HFFc6 (cell line): ENCODE results near the gene STK32B. TPM values are rescaled to one million over a fixed set of nuclear protein-coding genes. Genes with fewer than 3 reads are reported as not detected.

Experiments
- DNase-seq: peaks from one replicate; pipeline ENCODE4 v3.0.0-alpha.2; 2018
- H3K27ac Mint-ChIP-seq: 2 replicates; pipeline ENCODE4 v1.8.0; 2020; ENCODE audit warnings: mild to moderate bottlenecking, mixed read lengths
- H3K27me3 Mint-ChIP-seq: 2 replicates; pipeline ENCODE4 v1.8.0; 2021; ENCODE audit warnings: mild to moderate bottlenecking, moderate library complexity, mixed read lengths; ENCODE audit not compliant: insufficient read depth
- H3K36me3 Mint-ChIP-seq: 2 replicates; pipeline ENCODE4 v1.8.0; 2021; ENCODE audit warnings: low read depth, mixed read lengths
- H3K4me1 Mint-ChIP-seq: 2 replicates; pipeline ENCODE4 v1.8.0; 2020; ENCODE audit warnings: low read depth, mixed read lengths
- H3K4me3 Mint-ChIP-seq: 2 replicates; pipeline ENCODE4 v1.8.0; 2020; ENCODE audit warnings: mild to moderate bottlenecking, moderate library complexity, mixed read lengths
- H3K9me3 Mint-ChIP-seq: 2 replicates; pipeline ENCODE4 v1.8.0; 2020; ENCODE audit warnings: mild to moderate bottlenecking, mixed read lengths
- total RNA-seq, 6 experiments: library from RNA; stranded (reverse); fragmentation: NEBNext Ultra II Directional; extraction: Animal tissue kit (Norgen Biotek cat#: 25700); gene quantifications; 2 replicates in 1 of 6; 3 replicates in 5 of 6; pipeline ENCODE4 v1.2.3, GENCODE V29; 2021
- TF ChIP-seq, protein P1 (sequence below): fragments of 200-600 bp; sonication (generic); IDR thresholded peaks from 2 replicates; pipeline ENCODE4 v1.5.0; 2021; ENCODE audit warnings: antibody characterized with exemption, mild to moderate bottlenecking

Gene STK32B
- total RNA-seq, 6 experiments from 2014 or later = 0.14 to 0.33 (median 0.18) TPM; not detected in 1

DNA sequence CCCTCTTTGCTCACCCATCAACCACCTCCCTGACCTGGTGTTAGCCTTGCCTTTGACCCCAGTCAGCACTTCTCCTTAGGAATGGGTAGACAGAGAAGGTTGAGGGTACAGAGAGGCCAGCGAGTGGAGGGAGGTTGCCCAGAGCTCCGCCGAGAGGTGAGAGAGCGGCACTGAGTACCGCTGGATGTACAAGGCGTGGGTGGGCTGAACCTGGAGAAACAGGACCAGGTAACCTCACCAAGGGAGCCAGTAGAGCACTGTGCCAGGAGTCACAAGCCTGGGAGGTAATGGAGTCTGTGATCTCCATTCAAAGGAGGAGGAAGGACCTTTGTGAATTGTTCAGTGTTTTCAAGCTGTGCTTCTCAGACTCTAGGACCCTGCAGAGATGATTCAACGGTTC, 400.9 kb downstream of the STK32B start:
- DNase-seq = no peak
- Mint-ChIP-seq H3K36me3 (no peaks in the 10 kb centered on the region), H3K9me3 (peaks cover 5% of the 10 kb centered on the region; the same call in 1 of the 2 replicates), H3K27me3 (peaks cover 9% of the 10 kb centered on the region), H3K4me3 (no peak overlapping the region), H3K4me1 (no peaks in the 10 kb centered on the region), H3K27ac (no peak overlapping the region)
- TF ChIP-seq, protein P1, sequence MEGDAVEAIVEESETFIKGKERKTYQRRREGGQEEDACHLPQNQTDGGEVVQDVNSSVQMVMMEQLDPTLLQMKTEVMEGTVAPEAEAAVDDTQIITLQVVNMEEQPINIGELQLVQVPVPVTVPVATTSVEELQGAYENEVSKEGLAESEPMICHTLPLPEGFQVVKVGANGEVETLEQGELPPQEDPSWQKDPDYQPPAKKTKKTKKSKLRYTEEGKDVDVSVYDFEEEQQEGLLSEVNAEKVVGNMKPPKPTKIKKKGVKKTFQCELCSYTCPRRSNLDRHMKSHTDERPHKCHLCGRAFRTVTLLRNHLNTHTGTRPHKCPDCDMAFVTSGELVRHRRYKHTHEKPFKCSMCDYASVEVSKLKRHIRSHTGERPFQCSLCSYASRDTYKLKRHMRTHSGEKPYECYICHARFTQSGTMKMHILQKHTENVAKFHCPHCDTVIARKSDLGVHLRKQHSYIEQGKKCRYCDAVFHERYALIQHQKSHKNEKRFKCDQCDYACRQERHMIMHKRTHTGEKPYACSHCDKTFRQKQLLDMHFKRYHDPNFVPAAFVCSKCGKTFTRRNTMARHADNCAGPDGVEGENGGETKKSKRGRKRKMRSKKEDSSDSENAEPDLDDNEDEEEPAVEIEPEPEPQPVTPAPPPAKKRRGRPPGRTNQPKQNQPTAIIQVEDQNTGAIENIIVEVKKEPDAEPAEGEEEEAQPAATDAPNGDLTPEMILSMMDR = no peak

- H3K27ac Mint-ChIP-seq = no peak overlapping the region
- H3K27me3 Mint-ChIP-seq = peaks cover 9% of the 10 kb centered on the region
- no peaks in the 10 kb centered on the region for H3K36me3 Mint-ChIP-seq
- H3K4me3 Mint-ChIP-seq = no peak overlapping the region
- H3K9me3 Mint-ChIP-seq = peaks cover 5% of the 10 kb centered on the region; the same call in 1 of the 2 replicates
- no peaks in the 10 kb centered on the region for H3K4me1 Mint-ChIP-seq
- no peak for DNase-seq
- TF ChIP-seq, protein P1 = no peak
These were observed 403.8 kb downstream of the STK32B start for GRCh38 chr4:5455003-5455585.

DNA sequence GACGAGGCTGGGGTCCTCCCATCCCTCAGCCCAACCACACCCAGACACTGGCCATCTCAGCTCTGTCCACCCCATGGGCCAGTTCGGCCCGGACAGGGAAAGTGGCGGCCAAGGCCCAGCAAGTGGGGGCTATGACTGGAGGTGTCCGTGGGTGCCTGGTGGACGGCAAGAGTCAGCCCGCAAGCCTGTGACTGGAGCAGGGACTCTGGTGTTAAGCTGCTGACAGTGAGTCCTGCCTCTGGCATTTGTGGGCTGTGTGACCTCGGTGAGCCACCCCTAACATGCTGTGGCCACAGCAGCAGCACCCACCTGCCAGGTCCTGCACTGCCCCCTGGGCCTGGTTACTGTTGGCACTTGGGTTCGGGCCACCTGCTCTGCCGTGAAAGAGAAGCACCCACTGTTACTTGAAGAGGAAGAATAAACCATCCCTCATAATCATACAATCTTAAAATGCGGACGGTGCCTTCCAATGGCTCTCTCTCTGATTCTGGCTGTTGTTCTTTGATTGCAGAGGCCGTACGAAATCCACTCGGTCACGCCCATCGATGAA, 405.1 kb downstream of the STK32B start:
- TF ChIP-seq, protein P1 = no peak
- no peak for DNase-seq
- no peak overlapping the region for H3K4me3 Mint-ChIP-seq
- H3K27me3 Mint-ChIP-seq = peaks cover 13% of the 10 kb centered on the region
- no peak overlapping the region for H3K27ac Mint-ChIP-seq
- no peaks in the 10 kb centered on the region for H3K4me1 Mint-ChIP-seq
- peaks cover 5% of the 10 kb centered on the region; the same call in 1 of the 2 replicates for H3K9me3 Mint-ChIP-seq
- no peaks in the 10 kb centered on the region for H3K36me3 Mint-ChIP-seq

GRCh38 chr4:5458676-5459075, 407.4 kb downstream of the STK32B start:
- Mint-ChIP-seq H3K9me3 (peaks cover 5% of the 10 kb centered on the region; the same call in 1 of the 2 replicates), H3K4me1 (no peaks in the 10 kb centered on the region), H3K36me3 (no peaks in the 10 kb centered on the region), H3K4me3 (no peak overlapping the region), H3K27ac (no peak overlapping the region), H3K27me3 (peaks cover 15% of the 10 kb centered on the region)
- DNase-seq = no peak
- TF ChIP-seq, protein P1 = no peak

DNA sequence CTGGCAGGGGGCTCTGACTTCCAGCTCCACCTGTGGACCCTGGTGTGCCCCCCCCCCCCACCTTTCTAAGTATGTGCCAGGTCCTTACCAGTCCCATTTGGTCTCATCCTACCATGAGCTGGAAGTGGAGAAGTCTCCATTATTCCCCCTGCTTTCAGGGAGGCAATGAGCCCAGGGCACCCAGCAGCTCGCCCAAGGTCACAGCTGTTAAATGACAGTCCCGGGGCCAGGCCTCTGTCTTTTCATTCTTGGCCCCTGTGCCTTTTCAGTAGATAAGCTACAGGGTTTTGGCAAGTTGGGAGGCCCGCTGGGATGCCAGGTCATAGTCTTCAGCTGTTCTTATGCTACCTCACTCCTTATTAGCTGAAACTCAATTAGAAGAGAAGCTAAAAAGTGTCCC, 408.0 kb downstream of the STK32B start:
- H3K4me3 Mint-ChIP-seq = no peak overlapping the region
- TF ChIP-seq, protein P1 = no peak
- no peaks in the 10 kb centered on the region for H3K36me3 Mint-ChIP-seq
- H3K9me3 Mint-ChIP-seq = peaks cover 5% of the 10 kb centered on the region; the same call in 1 of the 2 replicates
- no peak overlapping the region for H3K27ac Mint-ChIP-seq
- DNase-seq = no peak
- H3K4me1 Mint-ChIP-seq = no peaks in the 10 kb centered on the region
- peaks cover 12% of the 10 kb centered on the region for H3K27me3 Mint-ChIP-seq
